Aorta (tissue), 5 donors: Measurements from ENCODE around the gene UNC93B1. TPM values are rescaled to one million over a fixed set of nuclear protein-coding genes. Genes with fewer than 3 reads are reported as not detected.
"Not testable (repeated sequence)": the region's sequence is repeated elsewhere in the genome, so short reads cannot be mapped to it uniquely, and the experiment has no call there.

ENCODE experiments used
- ATAC-seq: fragments of 200-7000 bp; cut with Tn5 transposase; one replicate; pipeline ENCODE4 v1.9.1; 2022; ENCODE audit warnings: moderate library complexity; ENCODE audit not compliant: low FRiP score
- DNase-seq, 2 donors: peaks; one replicate each; pipeline ENCODE4 v3.0.0-alpha.2; 2020
- H3K27ac ChIP-seq, 2 donors: one replicate each; pipeline ENCODE4 v1.5.1; 2013; ENCODE audit warnings: low read length in 2 of 2, mild to moderate bottlenecking in 2 of 2, moderate library complexity in 2 of 2, control low read depth in 1 of 2, inconsistent platforms in 1 of 2, low read depth in 1 of 2
- H3K27me3 ChIP-seq, 2 donors: one replicate each; pipeline ENCODE4 v1.6.1; 2013; ENCODE audit warnings: control low read depth in 1 of 2, low read length in 1 of 2, mild to moderate bottlenecking in 1 of 2, moderate library complexity in 1 of 2; ENCODE audit not compliant: insufficient read depth in 2 of 2, control insufficient read depth in 1 of 2
- H3K36me3 ChIP-seq, 2 donors: one replicate each; pipeline ENCODE4 v1.6.1; 2013; ENCODE audit warnings: control low read depth in 1 of 2, low read length in 1 of 2, mild to moderate bottlenecking in 1 of 2; ENCODE audit not compliant: insufficient read depth in 2 of 2, control insufficient read depth in 1 of 2
- H3K4me1 ChIP-seq, 2 donors: one replicate each; pipeline ENCODE4 v1.6.1; 2013; ENCODE audit warnings: low read length in 2 of 2, control low read depth in 1 of 2, mild to moderate bottlenecking in 1 of 2, moderate library complexity in 1 of 2; ENCODE audit not compliant: insufficient read depth in 2 of 2, control insufficient read depth in 1 of 2
- H3K4me3 ChIP-seq, 2 donors: one replicate each; pipeline ENCODE4 v1.5.1; 2013; ENCODE audit warnings: low read length in 2 of 2, control low read depth in 1 of 2, mild to moderate bottlenecking in 1 of 2
- H3K9me3 ChIP-seq: one replicate; pipeline ENCODE4 v1.6.1; 2013; ENCODE audit warnings: mild to moderate bottlenecking, low read length; ENCODE audit not compliant: control insufficient read depth
- WGBS, 2 donors: extraction: QIAGEN DNeasy Blood & Tissue Kit; methylation state at CpG; one replicate each; pipeline ENCODE4 v1.1.7; 2013; 5-methylcytosine and 5-hydroxymethylcytosine counted together
- intact Hi-C, 2 donors: fragments of 100-400 bp; cut with DNase I; formaldehyde crosslinking; loops; one replicate each; pipeline versions ENCODE4 v1.14.2 to v1.15.0; 2022
- microRNA-seq, 2 donors: library from miRNA; unstranded; fragments of <30 nt; microRNA quantifications; one replicate each; pipeline ENCODE4 v1.2.0, GENCODE V29; 2020
- polyA plus RNA-seq, 2 donors: library from polyadenylated mRNA; stranded (reverse); fragments of 200-250 nt; gene quantifications; one replicate each; pipeline ENCODE4 v1.2.3, GENCODE V29; 2013
- total RNA-seq, 2 donors: library from RNA; stranded (reverse); fragmentation: NEBNext Ultra II Directional; extraction: Animal tissue kit (Norgen Biotek cat#: 25700); gene quantifications; one replicate each; pipeline ENCODE4 v1.2.1, GENCODE V29; 2021
- donor health status: healthy with polysubstance abuse.
- donor health status: Bipolar disorder and iron deficiency.
- donor health status: DM: no; HTN: no; CAD: no.
- donor health status: DM: no; HTN: no; CAD: no.
- donor health status: DM: yes; HTN: yes; CAD: no.

The UNC93B1 gene
- total and polyA plus RNA-seq, 4 donors = 9.1 to 32.1 (median 24.6) TPM

DNA sequence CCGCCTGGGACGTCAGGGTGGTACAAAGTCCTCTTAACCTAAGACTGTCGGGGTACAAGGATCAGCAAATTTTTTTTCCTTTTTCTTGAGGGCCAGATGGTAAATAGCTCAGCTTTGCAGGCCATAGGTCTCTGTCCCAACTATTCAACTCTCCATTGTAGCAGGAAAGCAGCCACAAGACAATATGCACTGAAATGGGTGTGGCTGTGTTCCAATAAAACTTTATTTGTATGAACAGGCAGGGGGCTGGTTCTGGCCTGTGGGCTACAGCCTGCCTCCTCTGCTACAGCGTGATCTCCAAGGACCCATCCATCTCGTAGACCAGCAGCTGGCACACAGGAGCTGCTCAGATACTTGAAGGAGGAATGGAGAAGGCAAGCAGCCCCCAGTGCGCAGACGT, 56.1 kb downstream of the UNC93B1 start:
- H3K9me3 ChIP-seq, H3K36me3 ChIP-seq, ATAC-seq, H3K4me1 ChIP-seq, H3K27me3 ChIP-seq, intact Hi-C loops, H3K4me3 ChIP-seq, DNase-seq, H3K27ac ChIP-seq: not testable (repeated sequence)
- WGBS, 2 donors = 84 to 90% methylated on average over 3 to 6 of the region's 7 CpGs

- H3K4me3 ChIP-seq, ATAC-seq, H3K9me3 ChIP-seq, H3K4me1 ChIP-seq, intact Hi-C loops, H3K36me3 ChIP-seq, H3K27me3 ChIP-seq, DNase-seq, H3K27ac ChIP-seq: not testable (repeated sequence)
- 87 to 88% methylated on average over 4 of the region's 4 CpGs for WGBS, 2 donors
Observed at GRCh38 chr11:67946403-67946802, 57.5 kb downstream of the UNC93B1 start.

- H3K9me3 ChIP-seq, H3K27me3 ChIP-seq, H3K27ac ChIP-seq, DNase-seq, H3K36me3 ChIP-seq, H3K4me1 ChIP-seq, H3K4me3 ChIP-seq, ATAC-seq, intact Hi-C loops: not testable (repeated sequence)
- WGBS, 2 donors = 61 to 63% methylated on average over 2 to 5 of the region's 5 CpGs
Observed at GRCh38 chr11:67943406-67943805, 60.5 kb downstream of the UNC93B1 start.

Small RNA genes lying within 50 kb of the gene (microRNA-seq; reads per million reads assigned to microRNA genes)
- gene MIR4691 (0 reads per million in 2 donors), gene MIR6753 (0 reads per million in 2 donors), gene MIR7113 (0 to 1.2 reads per million in 2 donors)

Other genes with a start within 250 kb of the UNC93B1 start
- 10 to 100 TPM; 10.9 to 12.4 TPM for gene ALDH3B1, start 6.2 kb upstream of the UNC93B1 start, total RNA-seq
- 1 to 10 TPM; 9.1 TPM for gene ALDH3B1, start 6.2 kb upstream of the UNC93B1 start, polyA plus RNA-seq
- 10 to 100 TPM; 70.1 to 76.7 TPM for gene NDUFS8, start 26.6 kb upstream of the UNC93B1 start, total RNA-seq
- gene NDUFS8, start 26.6 kb upstream of the UNC93B1 start, polyA plus RNA-seq = 100 to 1,000 TPM in 1 of 2 donors, 10 to 100 TPM in 1; 92.0 to 159 TPM
- gene TCIRG1, start 34.9 kb upstream of the UNC93B1 start, total RNA-seq = 100 to 1,000 TPM; 124 to 173 TPM
- 100 to 1,000 TPM in 1 of 2 donors, 10 to 100 TPM in 1; 47.5 to 485 TPM for gene TCIRG1, start 34.9 kb upstream of the UNC93B1 start, polyA plus RNA-seq
- 10 to 100 TPM; 15.2 to 19.9 TPM for gene CHKA, start 117.3 kb upstream of the UNC93B1 start, total RNA-seq
- gene CHKA, start 117.3 kb upstream of the UNC93B1 start, polyA plus RNA-seq = 1 to 10 TPM; 8.2 to 8.9 TPM
- gene KMT5B, start 209.2 kb upstream of the UNC93B1 start, total RNA-seq = 10 to 100 TPM; 39.9 to 49.6 TPM
- 10 to 100 TPM; 24.4 to 27.9 TPM for gene KMT5B, start 209.2 kb upstream of the UNC93B1 start, polyA plus RNA-seq